B cell (primary cell): Measurements from ENCODE around the gene ARNT2. TPM values are rescaled to one million over a fixed set of nuclear protein-coding genes. Genes with fewer than 3 reads are reported as not detected.

Experiments
- ATAC-seq: fragments of 200-7000 bp; cut with Tn5 transposase; one replicate; pipeline ENCODE4 v1.10.0; 2021; ENCODE audit warnings: low read depth, mild to moderate bottlenecking, moderate number of reproducible peaks, moderate library complexity
- CTCF ChIA-PET: fragments of 350-600 bp; sonication (Branson Sonifier 250); formaldehyde crosslinking; loops from one replicate; lab custom pipeline; 2021; ENCODE audit warnings: antibody characterized with exemption, inconsistent platforms; lab: Charles Lee
- POLR2A ChIA-PET: fragments of 350-600 bp; sonication (Branson Sonifier 250); formaldehyde crosslinking; loops from one replicate; lab custom pipeline; 2021; ENCODE audit warnings: antibody characterized with exemption; lab: Charles Lee
- DNase-seq: peaks from one replicate; pipeline ENCODE4 v3.0.0; 2013
- H2AFZ ChIP-seq: 2 replicates; pipeline ENCODE4 v1.6.1; 2012; ENCODE audit warnings: mild to moderate bottlenecking, low read depth, low read length; ENCODE audit not compliant: insufficient read depth, poor library complexity, severe bottlenecking
- H3K27ac ChIP-seq, 2 donors: 1 replicate in 1 of 2; 2 replicates in 1 of 2; pipeline ENCODE4 v1.5.1; 2012 to 2013; ENCODE audit warnings: low read length in 2 of 2, mild to moderate bottlenecking in 2 of 2, moderate library complexity in 1 of 2
- H3K27me3 ChIP-seq, 4 experiments: fragments of 200-600 bp in 1 of 4; sonication (generic) in 1 of 4; replicated peaks in 1 of 4; 1 replicate in 2 of 4; 2 replicates in 2 of 4; pipeline versions ENCODE4 v1.6.1 to v1.7.0; 2013 to 2016; ENCODE audit warnings: low read length in 3 of 4, mild to moderate bottlenecking in 2 of 4, mixed read lengths in 1 of 4, moderate library complexity in 1 of 4; ENCODE audit not compliant: insufficient read depth in 4 of 4, control insufficient read depth in 3 of 4; ENCODE audit errors: control extremely low read depth in 1 of 4
- H3K36me3 ChIP-seq, 2 experiments: replicated peaks in 1 of 2; 1 replicate in 1 of 2; 2 replicates in 1 of 2; pipeline versions ENCODE4 v1.6.1 to v1.7.1; 2013; ENCODE audit warnings: low read length in 1 of 2; ENCODE audit not compliant: insufficient read depth in 2 of 2, control insufficient read depth in 1 of 2; ENCODE audit errors: control extremely low read depth in 1 of 2, extremely low read depth in 1 of 2
- H3K4me1 ChIP-seq, 2 donors: fragments of 200-600 bp in 1 of 2; sonication (generic) in 1 of 2; 1 replicate in 1 of 2; 2 replicates in 1 of 2; pipeline versions ENCODE4 v1.5.1 to v1.6.1; 2013 to 2017; ENCODE audit warnings: low read length in 2 of 2; ENCODE audit not compliant: control insufficient read depth in 2 of 2, insufficient read depth in 2 of 2
- H3K4me2 ChIP-seq: replicated peaks from 2 replicates; pipeline ENCODE3; 2012; ENCODE audit warnings: mild to moderate bottlenecking, low read depth, low read length; ENCODE audit not compliant: poor library complexity, severe bottlenecking
- H3K4me3 ChIP-seq, 5 experiments: fragments of 200-600 bp in 1 of 5; sonication (generic) in 1 of 5; 1 replicate in 3 of 5; 2 replicates in 2 of 5; pipeline versions ENCODE4 v1.5.1 to v1.7.0; 2011 to 2016; ENCODE audit warnings: low read length in 4 of 5, mild to moderate bottlenecking in 4 of 5, low read depth in 2 of 5, control low read depth in 1 of 5, moderate library complexity in 1 of 5; ENCODE audit not compliant: insufficient read depth in 1 of 5; ENCODE audit errors: control extremely low read depth in 1 of 5, extremely low read depth in 1 of 5
- H3K79me2 ChIP-seq: fragments of 200-600 bp; sonication (generic); one replicate; pipeline ENCODE4 v1.6.0; 2016; ENCODE audit warnings: low read length; ENCODE audit not compliant: control insufficient read depth, insufficient read depth
- H3K9ac ChIP-seq: fragments of 200-600 bp; sonication (generic); 2 replicates; pipeline ENCODE4 v1.6.1; 2017; ENCODE audit warnings: mild to moderate bottlenecking, low read length, moderate library complexity
- H3K9me3 ChIP-seq, 3 donors: one replicate each; pipeline versions ENCODE4 v1.6.1 to v1.7.1; 2013; ENCODE audit warnings: low read length in 2 of 3; ENCODE audit not compliant: control insufficient read depth in 2 of 3, insufficient read depth in 1 of 3; ENCODE audit errors: control extremely low read depth in 1 of 3
- H4K20me1 ChIP-seq: 2 replicates; pipeline ENCODE4 v1.6.0; 2012; ENCODE audit warnings: mild to moderate bottlenecking, low read length; ENCODE audit not compliant: insufficient read depth, control insufficient read depth, poor library complexity, severe bottlenecking
- H3K27ac Mint-ChIP-seq: one replicate; pipeline ENCODE4 v1.8.0; 2021; ENCODE audit warnings: mixed read lengths
- H3K27me3 Mint-ChIP-seq: one replicate; pipeline ENCODE4 v1.8.0; 2021; ENCODE audit warnings: mixed read lengths
- H3K4me1 Mint-ChIP-seq: one replicate; pipeline ENCODE4 v1.8.0; 2021; ENCODE audit warnings: mixed read lengths
- H3K4me3 Mint-ChIP-seq: one replicate; pipeline ENCODE4 v1.8.0; 2021; ENCODE audit warnings: mixed read lengths
- H3K9me3 Mint-ChIP-seq: one replicate; pipeline ENCODE4 v1.8.0; 2022; ENCODE audit warnings: mixed read lengths; ENCODE audit not compliant: insufficient read depth
- EZH2 ChIP-seq: IDR thresholded peaks from 2 replicates; pipeline ENCODE4 v1.6.1; 2012; ENCODE audit warnings: borderline replicate concordance, low read depth, mild to moderate bottlenecking, moderate library complexity, low read length; ENCODE audit not compliant: insufficient read depth, poor library complexity, severe bottlenecking
- WGBS: methylation state at CpG from one replicate; pipeline ENCODE4 v1.1.5; 2013; ENCODE audit warnings: missing lambda C conversion rate; ENCODE audit not compliant: insufficient coverage; 5-methylcytosine and 5-hydroxymethylcytosine counted together
- intact Hi-C: fragments of 100-400 bp; cut with micrococcal nuclease; formaldehyde crosslinking; loops from one replicate; pipeline ENCODE4 v1.10.0; 2022
- polyA plus RNA-seq: library from polyadenylated mRNA; depleted of rRNA; stranded (reverse); fragments of >200 nt; gene quantifications from 2 replicates; pipeline ENCODE4 v1.2.3, GENCODE V29; 2012
- total RNA-seq, 2 donors: library from RNA; stranded (reverse); fragments of 120-200 nt in 1 of 2; gene quantifications; 1 replicate in 1 of 2; 2 replicates in 1 of 2; pipeline versions ENCODE4 v1.2.3 to v1.2.4, GENCODE V29; 2013 to 2022
- TF ChIP-seq, protein P1 (sequence below): fragments of 200-600 bp; IDR thresholded peaks from one replicate; pipeline ENCODE4 v1.8.0; 2022; ENCODE audit warnings: antibody characterized with exemption, mild to moderate bottlenecking

The ARNT2 gene
- total and polyA plus RNA-seq, 2 donors (not counting 1 experiment from before 2014, with no cell fraction given) = not detected

DNA sequence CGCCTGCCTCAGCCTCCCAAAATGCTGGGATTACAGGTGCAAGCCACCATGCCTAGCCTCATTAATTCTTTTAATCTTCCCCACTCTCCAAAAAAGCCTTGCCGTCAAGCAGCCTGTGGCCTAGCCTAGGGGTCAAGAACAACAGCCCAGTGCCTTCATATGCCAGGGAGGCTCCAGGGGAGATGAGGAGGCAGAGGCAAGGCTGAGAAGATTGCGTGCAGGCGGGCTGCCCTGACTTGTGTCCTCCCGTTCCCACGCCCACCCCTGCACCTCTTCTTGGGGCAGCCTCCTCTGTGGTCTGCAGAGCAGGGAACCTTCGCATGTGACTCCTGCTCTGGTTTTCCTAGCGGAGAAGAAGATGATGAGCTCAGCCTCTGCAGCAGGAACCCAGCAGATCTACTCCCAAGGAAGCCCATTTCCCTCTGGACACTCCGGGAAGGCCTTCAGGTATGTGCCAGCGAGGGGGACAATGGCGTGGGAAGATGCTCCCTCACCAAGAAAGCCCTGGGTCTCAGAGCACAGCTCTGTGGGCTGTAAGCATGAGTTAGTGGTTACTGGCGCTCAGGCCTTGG, 172.4 kb downstream of the ARNT2 start:
- CTCF ChIA-PET = no interaction called here
- Histone ChIP-seq H3K27ac (no peak overlapping the region), H3K4me2 (no peak overlapping the region), H3K4me1 (no peaks in the 10 kb centered on the region), H2AFZ (no peak overlapping the region), H3K9ac (no peak overlapping the region), H3K9me3 (peaks cover 0 to 3% (median 0%) of the 10 kb centered on the region in 3 donors), H3K36me3 (no peaks in the 10 kb centered on the region), H4K20me1 (no peaks in the 10 kb centered on the region), H3K4me3 (no peak overlapping the region), H3K27me3 (peaks cover 0 to 3% (median under 1%) of the 10 kb centered on the region in 4 experiments), H3K79me2 (no peaks in the 10 kb centered on the region)
- Mint-ChIP-seq H3K27ac (no peak overlapping the region), H3K4me3 (no peak overlapping the region), H3K4me1 (no peaks in the 10 kb centered on the region), H3K27me3 (peaks cover 9% of the 10 kb centered on the region), H3K9me3 (no peaks in the 10 kb centered on the region)
- TF ChIP-seq, protein P1, sequence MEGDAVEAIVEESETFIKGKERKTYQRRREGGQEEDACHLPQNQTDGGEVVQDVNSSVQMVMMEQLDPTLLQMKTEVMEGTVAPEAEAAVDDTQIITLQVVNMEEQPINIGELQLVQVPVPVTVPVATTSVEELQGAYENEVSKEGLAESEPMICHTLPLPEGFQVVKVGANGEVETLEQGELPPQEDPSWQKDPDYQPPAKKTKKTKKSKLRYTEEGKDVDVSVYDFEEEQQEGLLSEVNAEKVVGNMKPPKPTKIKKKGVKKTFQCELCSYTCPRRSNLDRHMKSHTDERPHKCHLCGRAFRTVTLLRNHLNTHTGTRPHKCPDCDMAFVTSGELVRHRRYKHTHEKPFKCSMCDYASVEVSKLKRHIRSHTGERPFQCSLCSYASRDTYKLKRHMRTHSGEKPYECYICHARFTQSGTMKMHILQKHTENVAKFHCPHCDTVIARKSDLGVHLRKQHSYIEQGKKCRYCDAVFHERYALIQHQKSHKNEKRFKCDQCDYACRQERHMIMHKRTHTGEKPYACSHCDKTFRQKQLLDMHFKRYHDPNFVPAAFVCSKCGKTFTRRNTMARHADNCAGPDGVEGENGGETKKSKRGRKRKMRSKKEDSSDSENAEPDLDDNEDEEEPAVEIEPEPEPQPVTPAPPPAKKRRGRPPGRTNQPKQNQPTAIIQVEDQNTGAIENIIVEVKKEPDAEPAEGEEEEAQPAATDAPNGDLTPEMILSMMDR = no peak
- no peak for TF ChIP-seq EZH2
- DNase-seq (no peak), ATAC-seq (no peak)
- 92% methylated on average over 12 of the region's 12 CpGs for WGBS
- POLR2A ChIA-PET = no interaction called here
- intact Hi-C loops = no loop called here

DNA sequence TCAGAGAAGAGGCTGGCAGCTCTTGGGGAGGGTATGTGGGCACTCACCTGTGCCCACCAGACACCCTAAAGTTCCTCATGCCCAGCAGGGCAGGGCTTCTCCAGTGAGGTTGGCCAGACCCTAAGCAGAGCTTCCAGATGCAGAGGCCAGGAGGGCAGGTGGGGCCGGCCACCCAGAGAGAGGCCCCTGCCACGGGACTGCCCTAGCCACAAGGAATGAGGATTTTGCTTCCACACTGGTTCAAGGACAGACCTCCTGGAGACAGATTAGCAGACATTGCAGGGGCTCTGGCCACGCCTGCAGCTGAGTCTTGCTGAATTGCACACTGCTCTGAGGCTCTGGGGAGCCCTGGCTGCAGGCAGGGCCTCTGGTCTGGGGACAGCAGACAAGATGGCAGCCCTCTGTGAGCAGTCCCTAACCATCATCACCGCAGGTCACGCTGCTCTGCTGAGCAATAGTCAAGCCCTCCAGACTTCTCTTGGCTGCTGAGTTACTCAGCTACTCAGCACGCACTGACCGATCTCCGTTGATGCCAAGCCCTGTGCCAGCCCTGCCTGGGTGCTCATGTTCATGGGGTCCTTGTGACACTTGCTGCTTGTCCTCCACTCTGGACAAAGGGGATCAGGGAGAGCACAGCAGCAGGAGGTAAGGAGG, 173.5 kb downstream of the ARNT2 start:
- H3K4me1 ChIP-seq = no peaks in the 10 kb centered on the region
- Mint-ChIP-seq H3K27ac (no peak overlapping the region), H3K27me3 (peaks cover 4% of the 10 kb centered on the region), H3K4me3 (no peak overlapping the region), H3K9me3 (no peaks in the 10 kb centered on the region), H3K4me1 (no peaks in the 10 kb centered on the region)
- H3K27me3 ChIP-seq = peaks cover 0 to 3% (median 0%) of the 10 kb centered on the region in 4 experiments
- 91% methylated on average over 8 of the region's 8 CpGs for WGBS
- no peak overlapping the region for H3K4me2 ChIP-seq
- CTCF ChIA-PET = no interaction called here
- TF ChIP-seq, protein P1 = no peak
- no peak for TF ChIP-seq EZH2
- H3K79me2 ChIP-seq = no peaks in the 10 kb centered on the region
- POLR2A ChIA-PET = no interaction called here
- no peaks in the 10 kb centered on the region for H4K20me1 ChIP-seq
- ATAC-seq = no peak
- H3K9ac ChIP-seq = no peak overlapping the region
- H3K27ac ChIP-seq = no peak overlapping the region
- H2AFZ ChIP-seq = no peak overlapping the region
- no peak for DNase-seq
- H3K36me3 ChIP-seq = no peaks in the 10 kb centered on the region
- H3K4me3 ChIP-seq = no peak overlapping the region
- intact Hi-C loops = no loop called here
- peaks cover 0 to 3% (median 0%) of the 10 kb centered on the region in 3 donors for H3K9me3 ChIP-seq
